ENCODE results near the gene TIRAP. TPM values are rescaled to one million over a fixed set of nuclear protein-coding genes. Genes with fewer than 3 reads are reported as not detected.

The TIRAP gene
- total RNA-seq, 1 donor from 2014 or later, result 2.3 TPM

DNA sequence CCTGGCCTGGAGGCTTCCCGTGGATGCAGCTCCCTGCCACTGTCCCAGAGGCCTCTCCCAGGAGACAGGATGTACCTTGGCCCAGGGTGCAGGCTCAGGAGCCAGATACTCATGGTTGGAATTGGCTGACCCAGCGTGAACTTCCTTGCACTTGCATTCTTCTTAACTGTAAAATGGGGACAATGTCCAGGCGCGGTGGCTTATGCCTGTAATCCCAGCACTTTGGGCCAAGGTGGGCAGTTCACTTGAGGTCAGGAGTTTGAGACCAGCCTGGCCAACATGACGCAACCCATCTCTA, 52.5 kb downstream of the TIRAP start:
- TF ChIP-seq, protein P1, sequence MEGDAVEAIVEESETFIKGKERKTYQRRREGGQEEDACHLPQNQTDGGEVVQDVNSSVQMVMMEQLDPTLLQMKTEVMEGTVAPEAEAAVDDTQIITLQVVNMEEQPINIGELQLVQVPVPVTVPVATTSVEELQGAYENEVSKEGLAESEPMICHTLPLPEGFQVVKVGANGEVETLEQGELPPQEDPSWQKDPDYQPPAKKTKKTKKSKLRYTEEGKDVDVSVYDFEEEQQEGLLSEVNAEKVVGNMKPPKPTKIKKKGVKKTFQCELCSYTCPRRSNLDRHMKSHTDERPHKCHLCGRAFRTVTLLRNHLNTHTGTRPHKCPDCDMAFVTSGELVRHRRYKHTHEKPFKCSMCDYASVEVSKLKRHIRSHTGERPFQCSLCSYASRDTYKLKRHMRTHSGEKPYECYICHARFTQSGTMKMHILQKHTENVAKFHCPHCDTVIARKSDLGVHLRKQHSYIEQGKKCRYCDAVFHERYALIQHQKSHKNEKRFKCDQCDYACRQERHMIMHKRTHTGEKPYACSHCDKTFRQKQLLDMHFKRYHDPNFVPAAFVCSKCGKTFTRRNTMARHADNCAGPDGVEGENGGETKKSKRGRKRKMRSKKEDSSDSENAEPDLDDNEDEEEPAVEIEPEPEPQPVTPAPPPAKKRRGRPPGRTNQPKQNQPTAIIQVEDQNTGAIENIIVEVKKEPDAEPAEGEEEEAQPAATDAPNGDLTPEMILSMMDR (conservative IDR thresholded peaks at IDR 0.05; ENCODE audit: low read depth, low read length), result no peak
- H3K4me3 ChIP-seq (ENCODE audit: low read depth, low read length), result no peak overlapping the region
- no peak for DNase-seq (ENCODE audit: low read depth)

DNA sequence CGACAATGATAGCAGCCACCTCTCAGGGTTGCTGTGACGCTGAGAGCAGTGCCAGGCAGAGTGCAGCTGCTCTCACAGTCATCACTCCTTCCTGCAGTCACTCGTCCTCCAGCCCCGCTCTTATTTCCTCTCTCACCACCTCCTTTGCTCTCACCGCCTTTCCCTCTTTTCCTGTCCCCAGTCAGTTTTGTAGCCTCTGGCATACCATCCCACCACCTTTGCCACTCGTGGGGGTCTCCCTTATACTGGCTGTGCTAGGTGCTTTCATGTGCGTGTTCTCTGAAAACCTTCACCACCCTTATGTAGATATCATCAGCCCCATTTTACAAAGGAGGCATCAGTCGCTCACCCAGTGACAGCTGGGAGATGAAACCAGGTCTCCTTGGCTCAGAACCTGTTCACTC, 53.2 kb downstream of the TIRAP start:
- no peak overlapping the region for H3K4me3 ChIP-seq (ENCODE audit: low read depth, low read length)
- no peak for DNase-seq (ENCODE audit: low read depth)
- TF ChIP-seq, protein P1 (conservative IDR thresholded peaks at IDR 0.05; ENCODE audit: low read depth, low read length), result no peak

DNA sequence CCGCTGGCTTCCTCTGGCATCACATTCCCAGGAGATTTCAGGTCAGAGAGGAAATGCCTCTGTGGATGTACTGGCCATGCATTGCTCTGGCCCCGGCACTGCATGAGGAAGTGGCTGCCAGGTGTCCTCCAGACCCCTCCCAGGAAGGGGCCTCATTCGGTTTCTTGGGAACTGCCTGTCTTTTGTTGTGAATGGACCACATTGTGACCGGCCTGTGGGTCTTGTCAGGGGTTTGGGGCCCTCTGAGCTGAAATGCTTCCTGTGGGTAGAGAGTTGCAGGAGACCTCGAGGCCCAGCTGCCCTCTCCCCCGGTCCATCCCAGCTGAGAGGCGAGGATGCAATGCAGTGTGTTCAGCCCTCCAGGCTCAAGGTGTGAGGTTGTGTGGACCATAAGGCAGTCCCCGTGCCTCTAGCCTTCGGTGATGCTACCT, 53.8 kb downstream of the TIRAP start:
- H3K4me3 ChIP-seq (ENCODE audit: low read depth, low read length), result no peak overlapping the region
- TF ChIP-seq, protein P1 (conservative IDR thresholded peaks at IDR 0.05; ENCODE audit: low read depth, low read length), result no peak
- DNase-seq (ENCODE audit: low read depth), result no peak

DNA sequence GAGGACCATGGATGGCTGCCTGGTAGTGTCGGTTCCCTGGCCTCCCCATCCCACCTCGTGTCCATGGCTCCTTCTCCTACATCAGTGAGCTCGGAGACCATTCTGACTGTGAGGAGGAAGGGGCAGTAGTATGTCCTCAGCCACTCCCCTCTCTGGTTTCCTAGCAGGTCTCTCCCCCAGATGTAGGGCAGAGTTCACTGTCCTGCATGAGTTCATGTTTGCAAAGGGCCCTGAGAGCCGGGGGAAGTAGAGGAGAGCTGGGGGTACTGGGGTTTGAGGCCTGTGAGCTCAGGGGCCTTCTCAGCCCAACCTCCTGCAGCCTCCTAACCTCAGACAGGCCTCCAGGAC, 54.2 kb downstream of the TIRAP start:
- DNase-seq (ENCODE audit: low read depth), result no peak
- TF ChIP-seq, protein P1 (conservative IDR thresholded peaks at IDR 0.05; ENCODE audit: low read depth, low read length), result no peak
- no peak overlapping the region for H3K4me3 ChIP-seq (ENCODE audit: low read depth, low read length)

DNA sequence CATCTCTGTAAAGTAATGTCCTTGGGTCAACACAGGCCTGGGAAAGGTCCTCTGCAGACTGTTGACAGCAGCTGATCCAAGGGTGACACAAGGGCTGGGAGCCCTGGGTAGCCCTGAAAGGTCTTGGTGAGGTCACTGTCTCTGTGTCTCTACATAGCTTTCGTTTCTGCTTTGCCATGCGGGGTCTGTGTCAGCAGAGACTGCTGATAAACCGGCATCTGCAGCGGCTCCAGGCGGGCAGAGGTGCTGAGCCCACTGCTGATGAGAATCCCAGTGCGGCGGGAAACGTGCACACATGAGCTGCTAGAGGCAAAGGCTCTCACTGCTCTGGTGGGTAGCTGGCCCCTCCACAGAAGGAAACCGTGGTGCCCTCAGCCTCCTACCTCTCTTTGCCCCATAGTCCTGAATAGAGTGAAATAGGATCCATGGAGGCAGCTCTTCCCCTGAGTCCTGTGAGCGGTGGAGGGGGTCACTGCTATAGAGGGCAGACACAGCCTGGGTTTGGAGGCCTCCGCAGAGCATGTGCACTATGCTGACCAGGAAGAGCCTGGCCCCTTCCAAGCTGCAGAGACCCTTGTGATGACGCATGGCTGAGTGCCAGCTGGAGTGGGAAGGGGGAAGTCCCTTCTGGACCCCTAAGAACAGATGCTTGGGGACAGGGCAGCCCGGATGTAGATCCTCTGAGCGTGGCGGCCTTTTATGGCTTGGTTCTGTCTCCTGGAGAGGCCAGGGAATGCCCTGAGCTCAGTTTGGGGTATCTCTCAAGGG, 54.8 kb downstream of the TIRAP start:
- TF ChIP-seq, protein P1 (conservative IDR thresholded peaks at IDR 0.05; ENCODE audit: low read depth, low read length), result no peak
- DNase-seq (ENCODE audit: low read depth), result no peak
- no peak overlapping the region for H3K4me3 ChIP-seq (ENCODE audit: low read depth, low read length)

DNA sequence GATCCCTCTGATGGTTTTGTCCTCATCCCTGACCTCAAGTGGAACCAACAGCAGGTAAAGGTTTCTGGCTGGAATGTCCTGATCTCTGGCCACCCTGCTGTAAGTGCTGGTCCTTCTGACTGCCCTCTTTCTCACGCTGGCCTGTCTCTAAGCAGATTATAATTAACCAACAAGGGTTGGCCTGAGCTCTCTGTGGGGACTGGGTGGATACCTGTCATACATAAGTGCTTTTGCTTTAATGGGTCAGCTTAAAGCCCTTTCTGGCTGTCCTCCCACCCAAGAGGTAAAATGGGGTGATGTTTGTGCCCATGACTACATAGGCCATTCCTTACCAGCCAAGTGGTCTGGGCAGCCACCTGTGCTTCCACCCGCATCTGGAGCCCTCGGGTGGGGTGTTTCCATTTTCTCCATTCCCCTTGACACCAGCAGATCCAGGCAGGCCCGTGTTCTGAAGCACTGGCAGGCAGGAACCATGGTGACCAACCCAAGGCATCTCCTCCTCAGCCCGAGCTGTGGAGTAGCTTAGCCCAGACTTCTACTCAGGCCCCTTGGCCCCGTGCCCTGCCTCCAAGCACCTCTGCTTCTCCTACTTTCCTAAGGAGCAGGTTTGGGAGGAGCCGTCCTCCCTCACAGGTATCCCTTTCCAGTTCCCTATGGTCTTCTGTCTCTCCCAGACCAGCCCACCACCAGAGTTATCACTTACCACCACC, 55.6 kb downstream of the TIRAP start:
- DNase-seq (ENCODE audit: low read depth), result no peak
- TF ChIP-seq, protein P1 (conservative IDR thresholded peaks at IDR 0.05; ENCODE audit: low read depth, low read length), result no peak
- no peak overlapping the region for H3K4me3 ChIP-seq (ENCODE audit: low read depth, low read length)

Measured in epithelial cell of proximal tubule (primary cell).